Stimulated activated CD8-positive, alpha-beta memory T cell treated with anti-CD3 and anti-CD28 coated beads, Interleukin-4, amount 100 ng/mL, for 24 hours (primary cell): Measurements from ENCODE around the gene GNAS-AS1.

ENCODE experiments used
- DNase-seq: peaks from one replicate; pipeline ENCODE4 v3.0.0-alpha.2; 2020; ENCODE audit warnings: low read depth

GNAS-AS1 gene

GRCh38 chr20:58808271-58809046, 42.2 kb downstream of the GNAS-AS1 start:
- DNase-seq, result no peak

- no peak for DNase-seq
Measured at GRCh38 chr20:58807801-58808200, 42.9 kb downstream of the GNAS-AS1 start.

GRCh38 chr20:58803533-58803932, 47.2 kb downstream of the GNAS-AS1 start:
- no peak for DNase-seq

GRCh38 chr20:58802061-58802460, 48.6 kb downstream of the GNAS-AS1 start:
- DNase-seq, result no peak

- no peak for DNase-seq
Measured at GRCh38 chr20:58800134-58800871, 50.4 kb downstream of the GNAS-AS1 start.

- no peak for DNase-seq
Measured at GRCh38 chr20:58797371-58798338, 53.0 kb downstream of the GNAS-AS1 start.

GRCh38 chr20:58795923-58796245, 54.8 kb downstream of the GNAS-AS1 start:
- no peak for DNase-seq

GRCh38 chr20:58795181-58795922, 55.4 kb downstream of the GNAS-AS1 start:
- no peak for DNase-seq

GRCh38 chr20:58794510-58795180, 56.1 kb downstream of the GNAS-AS1 start:
- DNase-seq, result no peak

GRCh38 chr20:58793512-58794420, 56.9 kb downstream of the GNAS-AS1 start:
- no peak for DNase-seq

- no peak for DNase-seq
Measured at GRCh38 chr20:58792426-58792825, 58.3 kb downstream of the GNAS-AS1 start.

GRCh38 chr20:58791286-58791685, 59.4 kb downstream of the GNAS-AS1 start:
- DNase-seq, result no peak

- no peak for DNase-seq
Measured at GRCh38 chr20:58790454-58790853, 60.2 kb downstream of the GNAS-AS1 start.

GRCh38 chr20:58788896-58789544, 61.7 kb downstream of the GNAS-AS1 start:
- no peak for DNase-seq

GRCh38 chr20:58787211-58788005, 63.3 kb downstream of the GNAS-AS1 start:
- no peak for DNase-seq

- DNase-seq, result no peak
Measured at GRCh38 chr20:58784321-58785074, 66.2 kb downstream of the GNAS-AS1 start.

GRCh38 chr20:58783511-58784011, 67.1 kb downstream of the GNAS-AS1 start:
- DNase-seq, result no peak

- DNase-seq, result no peak
Measured at GRCh38 chr20:58781138-58781537, 69.6 kb downstream of the GNAS-AS1 start.
